OCI-LY7 (cell line): ENCODE measurements around the gene GNG7.

Source experiments
- EZH2phosphoT487 ChIP-seq: fragments of 200-600 bp; sonication (generic); IDR thresholded peaks from 2 replicates; pipeline ENCODE4 v1.6.1; 2018; ENCODE audit warnings: low read depth, borderline replicate concordance, mild to moderate bottlenecking, mixed run types, antibody characterized with exemption, low read length, moderate library complexity, mixed read lengths
- TF ChIP-seq, protein P1 (sequence below): fragments of 200-600 bp; sonication (generic); conservative IDR thresholded peaks from 2 replicates; pipeline ENCODE4 v1.5.1; 2014; ENCODE audit warnings: mild to moderate bottlenecking, antibody characterized with exemption, low read length, moderate library complexity, mixed read lengths

GRCh38 chr19:2711875-2712205 lies 9.3 kb upstream of the GNG7 start:
- TF ChIP-seq, protein P1, sequence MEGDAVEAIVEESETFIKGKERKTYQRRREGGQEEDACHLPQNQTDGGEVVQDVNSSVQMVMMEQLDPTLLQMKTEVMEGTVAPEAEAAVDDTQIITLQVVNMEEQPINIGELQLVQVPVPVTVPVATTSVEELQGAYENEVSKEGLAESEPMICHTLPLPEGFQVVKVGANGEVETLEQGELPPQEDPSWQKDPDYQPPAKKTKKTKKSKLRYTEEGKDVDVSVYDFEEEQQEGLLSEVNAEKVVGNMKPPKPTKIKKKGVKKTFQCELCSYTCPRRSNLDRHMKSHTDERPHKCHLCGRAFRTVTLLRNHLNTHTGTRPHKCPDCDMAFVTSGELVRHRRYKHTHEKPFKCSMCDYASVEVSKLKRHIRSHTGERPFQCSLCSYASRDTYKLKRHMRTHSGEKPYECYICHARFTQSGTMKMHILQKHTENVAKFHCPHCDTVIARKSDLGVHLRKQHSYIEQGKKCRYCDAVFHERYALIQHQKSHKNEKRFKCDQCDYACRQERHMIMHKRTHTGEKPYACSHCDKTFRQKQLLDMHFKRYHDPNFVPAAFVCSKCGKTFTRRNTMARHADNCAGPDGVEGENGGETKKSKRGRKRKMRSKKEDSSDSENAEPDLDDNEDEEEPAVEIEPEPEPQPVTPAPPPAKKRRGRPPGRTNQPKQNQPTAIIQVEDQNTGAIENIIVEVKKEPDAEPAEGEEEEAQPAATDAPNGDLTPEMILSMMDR, result no peak
- no peak for TF ChIP-seq EZH2phosphoT487
